22Rv1 (cell line): Measurements from ENCODE around the gene PRICKLE1.
A peak's percentile ranks its signal among the peaks of the same experiment; 100 is the strongest.

Experiments
- H3K27ac ChIP-seq: fragments of 450-650 bp; 2 replicates; pipeline ENCODE4 v1.5.1; 2017
- ZFX ChIP-seq: fragments of 450-650 bp; IDR thresholded peaks from 2 replicates; pipeline ENCODE4 v1.6.1; 2017; ENCODE audit warnings: antibody characterized with exemption, borderline replicate concordance
- TF ChIP-seq, protein P1 (sequence below): fragments of 450-650 bp; IDR thresholded peaks from 2 replicates; pipeline ENCODE4 v1.5.1; 2017; ENCODE audit warnings: mild to moderate bottlenecking

PRICKLE1 gene

GRCh38 chr12:42588524-42589464, 752 bp downstream of the PRICKLE1 start:
- no peak for TF ChIP-seq ZFX
- TF ChIP-seq, protein P1, sequence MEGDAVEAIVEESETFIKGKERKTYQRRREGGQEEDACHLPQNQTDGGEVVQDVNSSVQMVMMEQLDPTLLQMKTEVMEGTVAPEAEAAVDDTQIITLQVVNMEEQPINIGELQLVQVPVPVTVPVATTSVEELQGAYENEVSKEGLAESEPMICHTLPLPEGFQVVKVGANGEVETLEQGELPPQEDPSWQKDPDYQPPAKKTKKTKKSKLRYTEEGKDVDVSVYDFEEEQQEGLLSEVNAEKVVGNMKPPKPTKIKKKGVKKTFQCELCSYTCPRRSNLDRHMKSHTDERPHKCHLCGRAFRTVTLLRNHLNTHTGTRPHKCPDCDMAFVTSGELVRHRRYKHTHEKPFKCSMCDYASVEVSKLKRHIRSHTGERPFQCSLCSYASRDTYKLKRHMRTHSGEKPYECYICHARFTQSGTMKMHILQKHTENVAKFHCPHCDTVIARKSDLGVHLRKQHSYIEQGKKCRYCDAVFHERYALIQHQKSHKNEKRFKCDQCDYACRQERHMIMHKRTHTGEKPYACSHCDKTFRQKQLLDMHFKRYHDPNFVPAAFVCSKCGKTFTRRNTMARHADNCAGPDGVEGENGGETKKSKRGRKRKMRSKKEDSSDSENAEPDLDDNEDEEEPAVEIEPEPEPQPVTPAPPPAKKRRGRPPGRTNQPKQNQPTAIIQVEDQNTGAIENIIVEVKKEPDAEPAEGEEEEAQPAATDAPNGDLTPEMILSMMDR: peak; percentile 73
- no peak overlapping the region for H3K27ac ChIP-seq

DNA sequence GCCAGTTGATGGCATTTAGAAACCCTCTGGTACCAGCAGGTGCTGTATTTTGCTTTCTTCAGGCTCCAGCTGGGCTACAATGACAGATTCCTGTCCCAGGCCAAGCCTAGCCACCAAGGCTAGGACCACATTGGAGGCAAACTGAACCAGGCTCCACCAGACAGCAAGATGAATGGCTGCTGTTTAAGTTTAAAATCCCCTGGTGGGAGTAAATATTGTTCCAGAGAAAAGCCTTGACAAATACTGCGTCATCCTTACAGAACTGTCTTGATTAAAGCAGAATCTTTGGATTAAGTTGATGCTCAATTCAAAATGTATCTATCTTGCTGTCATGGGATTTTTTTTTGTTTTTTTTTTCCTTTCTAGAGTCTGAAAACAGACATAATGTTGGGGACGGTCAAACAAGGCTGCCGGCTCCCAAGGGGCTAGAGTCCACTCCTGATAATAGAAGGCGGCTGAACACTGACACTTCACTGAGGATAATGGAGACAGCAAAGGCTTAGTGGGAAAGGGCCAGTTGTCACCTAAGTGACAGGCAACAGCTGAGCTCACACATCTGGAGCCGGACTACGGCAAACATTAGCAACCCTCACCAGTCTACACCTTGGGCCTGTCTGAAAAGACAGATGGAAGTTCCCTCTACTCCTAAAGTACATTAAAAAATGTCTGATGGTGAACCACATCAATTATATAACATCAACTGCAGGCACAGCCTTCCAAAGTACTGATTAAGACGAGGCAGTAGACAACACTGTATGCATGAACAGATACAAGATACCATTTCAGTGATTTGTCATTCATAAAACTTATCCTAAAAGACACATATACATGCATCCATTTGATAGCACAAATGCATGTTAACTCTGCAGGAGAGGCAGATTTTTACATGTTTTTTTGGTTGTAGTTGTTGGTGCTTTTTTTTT, 1.7 kb downstream of the PRICKLE1 start:
- no peak overlapping the region for H3K27ac ChIP-seq
- TF ChIP-seq, protein P1: no peak
- no peak for TF ChIP-seq ZFX

GRCh38 chr12:42586268-42586667, 3.3 kb downstream of the PRICKLE1 start:
- TF ChIP-seq, protein P1: no peak
- no peak for TF ChIP-seq ZFX
- no peak overlapping the region for H3K27ac ChIP-seq

DNA sequence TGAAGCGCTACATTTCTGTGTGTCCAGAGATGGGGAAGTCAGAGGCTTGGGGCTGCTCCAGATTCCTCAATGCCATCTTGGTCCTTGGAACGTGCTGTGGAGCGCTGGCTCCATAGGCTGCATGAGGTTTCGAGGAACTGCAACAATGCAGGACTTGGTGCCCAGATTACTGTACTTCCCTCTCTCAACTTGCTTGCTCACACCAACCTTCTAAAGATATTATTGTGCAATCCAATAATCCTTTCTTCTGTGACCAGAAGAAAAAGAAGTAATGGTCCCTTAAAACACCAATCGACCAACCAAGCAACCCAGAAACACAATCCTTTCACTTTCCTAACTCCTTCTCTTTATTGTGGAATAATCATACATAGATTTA, 3.7 kb downstream of the PRICKLE1 start:
- H3K27ac ChIP-seq: no peak overlapping the region
- TF ChIP-seq, protein P1: no peak
- no peak for TF ChIP-seq ZFX

DNA sequence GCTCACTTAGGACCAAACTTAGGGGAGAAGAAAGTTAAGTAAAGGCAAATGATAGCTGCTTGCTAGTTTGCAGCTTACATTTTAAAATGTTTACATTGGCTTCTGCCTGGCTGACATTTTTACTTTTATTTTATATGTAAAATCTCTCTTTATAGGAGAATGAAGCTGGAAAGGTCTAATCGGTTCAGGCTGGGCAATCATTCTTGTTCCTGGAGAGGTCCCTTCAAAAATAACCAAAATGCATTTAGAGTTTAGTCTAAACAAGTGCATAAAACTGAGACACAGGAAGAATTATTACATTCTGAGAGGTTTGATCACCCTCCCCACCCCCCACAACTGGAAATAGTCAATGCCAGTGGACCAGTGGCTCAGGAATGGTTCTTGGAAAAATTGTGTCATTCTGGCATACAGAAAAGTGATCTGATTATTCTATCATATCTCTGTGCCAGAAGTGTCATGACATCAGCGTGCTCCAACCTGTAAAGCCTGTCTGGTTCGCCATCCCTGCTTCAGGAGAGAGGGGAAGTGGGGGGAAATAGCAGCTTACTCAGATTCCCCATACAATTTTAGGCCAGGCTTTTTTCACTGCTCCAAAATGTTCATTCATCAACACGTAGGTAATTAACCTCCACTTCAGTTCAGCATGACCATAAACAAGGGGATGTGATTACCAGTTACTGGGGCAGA, 4.2 kb downstream of the PRICKLE1 start:
- no peak overlapping the region for H3K27ac ChIP-seq
- TF ChIP-seq, protein P1: no peak
- no peak for TF ChIP-seq ZFX

DNA sequence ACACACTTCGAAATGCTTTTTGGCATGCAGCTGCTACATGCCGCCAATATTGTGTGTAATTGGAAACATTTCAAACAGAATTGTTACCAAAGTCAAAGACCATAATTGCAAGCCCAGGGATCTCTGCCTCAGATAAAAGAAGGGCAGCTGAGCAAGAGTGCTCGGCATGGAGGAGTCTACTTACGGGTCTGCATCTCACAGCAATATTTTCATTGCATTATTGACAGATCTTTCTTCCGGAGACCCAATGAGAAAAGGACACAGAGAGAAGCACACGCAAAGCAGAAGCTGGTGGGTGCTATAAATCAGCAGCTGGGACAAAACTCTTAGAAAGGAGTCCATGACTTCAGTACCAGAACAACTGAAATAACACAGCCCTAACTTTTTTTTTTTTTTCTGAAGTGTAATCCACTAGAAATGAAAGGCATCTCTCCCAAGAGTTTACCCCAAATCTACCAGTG, 4.9 kb downstream of the PRICKLE1 start:
- H3K27ac ChIP-seq: no peak overlapping the region
- TF ChIP-seq ZFX: no peak
- TF ChIP-seq, protein P1: no peak
